Mucosa of descending colon (tissue), 3 donors: Measurements from ENCODE around the gene FAM81A. TPM values are rescaled to one million over a fixed set of nuclear protein-coding genes. Genes with fewer than 3 reads are reported as not detected.

Experiments used
- ATAC-seq: fragments of 200-7000 bp; cut with Tn5 transposase; one replicate; pipeline ENCODE4 v1.9.1; 2020; ENCODE audit warnings: mild to moderate bottlenecking, moderate library complexity
- DNase-seq, 3 donors: peaks; one replicate each; pipeline ENCODE4 v3.0.0-alpha.2; 2020
- H3K36me3 ChIP-seq: fragments of 200-600 bp; one replicate; pipeline ENCODE4 v1.8.0; 2021; ENCODE audit warnings: low read depth, mild to moderate bottlenecking
- H3K4me1 ChIP-seq: fragments of 200-600 bp; one replicate; pipeline ENCODE4 v1.8.0; 2021; ENCODE audit warnings: low read depth, mild to moderate bottlenecking
- H3K4me3 ChIP-seq: fragments of 200-600 bp; one replicate; pipeline ENCODE4 v1.8.0; 2021; ENCODE audit warnings: mild to moderate bottlenecking
- H3K9me3 ChIP-seq: fragments of 200-600 bp; one replicate; pipeline ENCODE4 v1.8.0; 2021; ENCODE audit warnings: mild to moderate bottlenecking
- CTCF ChIP-seq: fragments of 200-600 bp; IDR thresholded peaks from one replicate; pipeline ENCODE4 v1.8.0; 2022; ENCODE audit warnings: antibody characterized with exemption, mild to moderate bottlenecking
- intact Hi-C, 2 donors: fragments of 100-400 bp; cut with DNase I in 1 of 2; cut with micrococcal nuclease in 1 of 2; formaldehyde crosslinking; loops; one replicate each; pipeline versions ENCODE4 v1.11.0 to v1.11.1; 2022; cut with DNase I, micrococcal nuclease
- total RNA-seq, 3 donors: library from RNA; stranded (reverse); fragmentation: NEBNext Ultra II Directional in 2 of 3; extraction: Animal tissue kit (Norgen Biotek cat#: 25700) in 2 of 3; gene quantifications; one replicate each; pipeline versions ENCODE4 v1.2.1 to v1.2.4, GENCODE V29; 2021 to 2023
- donor health status: DM: no; HTN: no; CAD: no; lungs with moderate emphysema.
- donor health status: DM: no; HTN: no; CAD: no.
- donor health status: DM: no; HTN: yes; CAD: no.

Gene FAM81A
- total RNA-seq, 3 donors from 2014 or later = 4.1 to 10.3 (median 9.7) TPM

- no peak overlapping the region for H3K4me3 ChIP-seq
- TF ChIP-seq CTCF = no peak
- intact Hi-C loops = no loop called here
- DNase-seq = no peak
- no peak for ATAC-seq
- no peaks in the 10 kb centered on the region for H3K9me3 ChIP-seq
- no peaks in the 10 kb centered on the region for H3K4me1 ChIP-seq
- H3K36me3 ChIP-seq = no peaks in the 10 kb centered on the region
Observed at GRCh38 chr15:59447367-59447766, 9.4 kb downstream of the FAM81A start.

DNA sequence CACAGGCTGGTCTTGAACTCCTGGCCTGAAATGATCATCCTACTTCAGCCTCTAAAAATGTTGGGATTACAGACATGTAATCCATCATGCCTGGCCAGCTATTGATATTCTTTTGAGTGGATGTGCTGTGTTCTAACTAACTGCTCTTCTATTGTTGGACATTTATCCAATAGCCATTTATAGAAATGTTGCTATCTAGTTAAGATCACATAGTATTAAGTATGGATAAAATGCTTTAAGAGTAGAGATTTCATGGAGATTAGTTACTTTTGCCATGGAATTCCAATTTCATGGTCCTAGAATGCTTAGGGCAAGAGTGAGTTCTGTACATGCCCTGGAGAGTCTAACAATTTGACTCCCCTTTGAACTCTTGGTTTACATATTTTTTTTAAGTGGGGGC, 10.9 kb downstream of the FAM81A start:
- Histone ChIP-seq H3K4me3 (no peak overlapping the region), H3K9me3 (no peaks in the 10 kb centered on the region), H3K36me3 (no peaks in the 10 kb centered on the region), H3K4me1 (no peaks in the 10 kb centered on the region)
- ATAC-seq = no peak
- DNase-seq = no peak
- TF ChIP-seq CTCF = no peak
- intact Hi-C loops = no loop called here

- Histone ChIP-seq H3K36me3 (no peaks in the 10 kb centered on the region), H3K4me1 (no peaks in the 10 kb centered on the region), H3K4me3 (no peak overlapping the region), H3K9me3 (no peaks in the 10 kb centered on the region)
- no peak for DNase-seq
- intact Hi-C loops = no loop called here
- TF ChIP-seq CTCF = no peak
- no peak for ATAC-seq
Observed at GRCh38 chr15:59453474-59454215, 15.7 kb downstream of the FAM81A start.

DNA sequence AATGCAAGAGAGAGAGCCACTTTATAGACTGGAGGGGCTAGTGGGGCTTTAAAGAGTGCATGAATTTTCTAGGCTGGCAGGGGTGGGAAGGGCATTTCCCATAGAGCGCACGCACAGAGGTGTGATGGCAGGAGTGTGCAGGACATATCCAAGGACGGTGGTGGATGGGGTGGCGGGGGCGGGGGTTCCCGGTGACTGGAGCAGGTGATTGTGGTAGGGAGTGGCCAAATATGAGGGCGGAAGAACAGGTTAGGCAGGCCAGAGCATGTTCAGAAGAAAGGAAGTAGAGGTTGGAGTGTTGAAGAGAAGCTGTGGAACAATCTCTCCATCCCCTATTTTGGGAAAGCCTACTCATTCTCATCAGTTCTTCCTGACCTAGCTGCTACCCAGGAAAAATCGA, 18.1 kb downstream of the FAM81A start:
- no peak for TF ChIP-seq CTCF
- no peak overlapping the region for H3K4me3 ChIP-seq

DNA sequence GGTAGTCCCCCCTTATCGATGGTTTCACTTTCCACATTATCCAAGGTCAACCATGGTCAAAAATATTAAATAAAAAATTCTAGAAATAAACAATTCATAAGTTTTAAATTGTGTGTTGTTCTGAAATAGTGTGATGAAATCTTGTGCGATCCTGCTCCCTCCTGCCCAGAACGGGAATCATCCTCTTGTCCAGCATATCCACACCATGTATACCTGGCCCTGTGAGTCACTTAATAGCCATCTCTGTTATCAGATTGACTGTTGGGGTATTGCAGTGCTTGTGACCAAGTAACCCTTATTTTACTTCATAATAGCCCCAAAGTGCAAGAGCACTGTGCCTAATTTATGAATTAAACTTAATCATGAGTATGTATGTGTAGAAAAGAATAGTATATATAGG, 19.1 kb downstream of the FAM81A start:
- DNase-seq (no peak), ATAC-seq (no peak)
- Histone ChIP-seq H3K9me3 (no peaks in the 10 kb centered on the region), H3K4me1 (no peaks in the 10 kb centered on the region), H3K4me3 (no peak overlapping the region), H3K36me3 (no peaks in the 10 kb centered on the region)
- intact Hi-C loops = no loop called here
- no peak for TF ChIP-seq CTCF

More for the DNA sequence above, 18.1 kb downstream of the FAM81A start:
- no peaks in the 10 kb centered on the region for H3K36me3 ChIP-seq
- H3K4me1 ChIP-seq = no peaks in the 10 kb centered on the region
- no peaks in the 10 kb centered on the region for H3K9me3 ChIP-seq
- DNase-seq (peak; percentile 87 to 91 (median 89)), ATAC-seq (peak; percentile 100)
- intact Hi-C loops = no loop called here
